NCI-H446 treated with DMSO at 0.1 percent for 48 hours (cell line): ENCODE results near the gene ARHGAP22.

Experiments used
- DNase-seq: peaks from one replicate; lab custom pipeline; 2025; lab: John Stamatoyannopoulos, UW

ARHGAP22 gene

DNA sequence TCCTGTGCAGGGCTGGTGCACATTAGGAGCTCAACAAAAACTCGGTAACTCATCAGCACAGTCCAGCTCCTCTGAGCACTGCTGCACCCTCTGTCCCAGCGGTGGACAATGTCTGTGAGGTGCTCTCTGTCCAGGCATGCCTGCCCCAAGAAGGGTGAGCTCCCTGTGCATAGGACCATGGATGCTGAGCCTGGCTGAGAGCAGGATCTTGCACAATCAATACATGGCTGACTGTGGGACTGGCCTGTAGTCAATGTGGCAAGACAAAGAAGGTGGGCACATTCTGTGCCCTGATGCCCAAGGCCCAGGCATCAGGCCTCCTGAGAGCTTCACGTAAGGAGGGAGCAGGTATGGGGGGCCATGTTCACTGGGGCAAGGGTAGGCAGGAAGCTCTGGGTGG lies 17.1 kb downstream of the ARHGAP22 start:
- DNase-seq: no peak

- DNase-seq: no peak
Measured at GRCh38 chr10:48587101-48587500, 17.8 kb downstream of the ARHGAP22 start.

- no peak for DNase-seq
Measured at GRCh38 chr10:48582970-48583369, 21.9 kb downstream of the ARHGAP22 start.

DNA sequence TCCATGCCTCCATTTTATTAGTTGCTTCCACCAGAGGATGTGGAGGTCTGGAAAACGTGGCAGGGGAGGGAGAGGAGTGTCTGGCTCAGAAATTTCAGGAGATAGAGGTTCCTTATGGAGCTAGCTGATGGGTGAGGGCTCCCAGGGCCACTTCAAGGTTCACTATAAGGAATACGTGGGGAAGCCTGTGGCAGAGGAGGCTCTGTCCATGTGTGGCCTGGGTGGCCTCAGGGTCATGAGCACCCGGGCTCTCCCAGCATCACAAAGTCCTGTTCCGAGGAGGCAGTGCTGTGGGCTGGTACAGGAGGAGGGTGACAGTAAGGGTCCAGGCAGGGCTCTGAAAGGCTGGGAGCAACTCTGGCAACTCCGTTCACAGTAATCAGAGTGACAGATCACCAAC lies 24.6 kb downstream of the ARHGAP22 start:
- no peak for DNase-seq

DNA sequence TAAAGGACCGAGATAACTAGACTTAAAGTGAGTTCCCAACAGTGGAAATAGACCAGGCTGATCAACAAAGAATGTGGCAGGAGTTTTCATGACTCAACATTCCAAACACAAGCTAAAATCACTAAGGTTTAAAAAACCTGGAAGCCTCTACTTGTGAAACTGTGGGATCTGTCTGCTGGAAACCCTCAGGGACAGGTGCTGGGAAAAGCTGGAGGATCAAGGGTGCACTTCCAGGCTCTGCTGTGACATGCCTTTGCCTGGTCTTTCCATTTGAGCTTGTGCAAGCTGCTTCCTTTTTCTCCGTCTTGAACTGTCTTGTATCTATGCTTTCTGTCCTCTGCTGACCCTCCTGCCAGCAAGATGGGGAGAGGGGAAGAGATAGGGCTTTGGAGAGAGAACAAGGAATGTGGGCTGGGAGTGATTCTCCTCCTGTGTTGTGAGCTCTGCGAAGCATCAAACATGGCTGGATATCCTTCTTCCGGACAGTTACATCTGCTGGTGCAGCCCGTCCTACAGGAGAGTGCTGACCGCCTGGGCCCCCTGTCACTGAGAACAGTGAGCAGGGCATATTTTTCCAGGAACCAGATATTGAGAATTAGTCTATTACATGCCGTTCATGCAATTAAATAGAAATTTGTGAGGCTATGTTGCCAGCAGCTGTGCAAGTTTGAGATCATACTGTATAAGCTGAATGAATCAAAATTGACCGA lies 25.5 kb downstream of the ARHGAP22 start:
- DNase-seq: no peak

- no peak for DNase-seq
Measured at GRCh38 chr10:48577158-48577557, 27.7 kb downstream of the ARHGAP22 start.

DNA sequence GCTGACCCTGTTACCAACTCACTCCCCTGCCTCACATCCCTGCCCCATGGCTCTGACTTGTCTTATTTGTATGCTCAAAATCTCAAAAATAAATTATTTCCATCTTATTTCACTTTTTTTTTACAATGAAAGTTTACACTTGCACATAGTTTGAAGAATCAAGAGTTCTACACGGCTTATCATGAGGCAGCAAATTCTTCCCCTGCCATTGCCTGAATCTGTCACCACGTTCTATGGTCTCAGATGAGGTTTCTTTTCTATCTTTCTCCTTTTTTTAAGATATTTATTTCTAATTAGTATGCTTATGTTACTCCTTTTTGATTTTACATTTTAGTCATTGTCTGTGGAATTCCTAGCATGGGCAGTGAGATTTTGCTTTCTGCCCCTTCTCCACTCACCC lies 28.4 kb downstream of the ARHGAP22 start:
- no peak for DNase-seq

DNA sequence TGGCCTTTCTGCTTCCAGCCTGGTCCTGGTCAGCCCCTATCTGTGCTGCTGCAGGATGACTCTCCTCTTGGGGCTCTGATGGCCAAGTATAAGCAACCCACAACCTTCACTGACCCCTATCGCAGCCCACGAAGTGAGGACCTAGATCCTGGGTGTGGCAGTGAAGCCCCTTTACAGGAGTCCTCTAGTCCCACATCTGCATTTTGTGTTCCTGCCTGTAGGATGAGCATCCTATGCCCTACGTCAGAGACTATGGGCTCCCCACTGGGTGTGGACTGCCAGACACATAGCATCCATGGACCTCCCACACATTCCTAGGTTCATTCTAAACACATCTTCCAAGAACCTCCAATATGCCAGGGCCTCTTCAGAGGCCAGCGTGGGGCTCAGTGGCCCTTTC lies 29.0 kb downstream of the ARHGAP22 start:
- DNase-seq: no peak

DNA sequence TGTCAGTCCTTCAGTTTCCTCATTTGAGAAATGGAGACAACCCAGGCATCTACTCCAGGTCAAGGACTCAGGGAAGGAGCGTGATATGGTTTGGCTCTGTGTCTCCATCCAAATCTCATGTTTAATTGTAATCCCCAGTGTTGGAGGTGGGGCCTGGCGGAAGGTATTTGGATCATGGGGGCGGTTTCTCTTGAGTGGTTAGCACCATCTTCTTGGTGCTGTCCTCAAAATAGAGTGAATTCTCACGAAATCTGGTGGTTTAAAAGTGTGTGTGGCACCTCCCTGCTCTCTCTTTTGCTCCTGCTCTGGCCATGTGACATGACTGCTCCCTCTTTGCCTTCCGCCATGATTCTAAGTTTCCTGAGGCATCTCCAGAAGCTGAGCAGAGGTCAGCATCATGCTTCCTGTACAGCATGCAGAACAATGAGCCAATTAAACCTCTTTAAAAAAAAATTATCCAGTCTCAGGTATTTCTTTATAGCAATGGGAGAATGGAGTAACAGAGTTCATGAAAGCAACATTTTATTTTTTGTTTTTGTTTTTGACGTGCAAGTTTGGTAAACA lies 30.0 kb downstream of the ARHGAP22 start:
- no peak for DNase-seq

GRCh38 chr10:48574322-48574796 lies 30.5 kb downstream of the ARHGAP22 start:
- DNase-seq: no peak

DNA sequence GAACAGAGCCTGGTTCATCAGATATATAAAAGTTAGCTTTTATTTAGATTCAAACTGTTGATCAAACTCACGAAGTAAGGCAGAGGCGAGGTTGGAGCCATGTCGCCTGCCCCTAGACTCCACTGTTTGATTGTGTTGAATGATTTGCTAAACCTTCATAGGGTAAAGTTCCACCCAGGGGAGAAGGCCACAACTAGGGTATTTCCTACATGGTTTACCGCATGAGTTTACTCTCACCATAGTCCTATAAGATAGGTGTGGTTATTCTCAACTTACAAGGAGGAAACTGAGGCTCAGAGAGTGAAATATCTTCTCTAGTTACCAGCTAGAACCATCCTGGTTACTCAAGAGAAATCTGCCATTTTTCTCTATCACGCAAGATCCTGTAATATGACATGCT lies 31.8 kb downstream of the ARHGAP22 start:
- DNase-seq: no peak

DNA sequence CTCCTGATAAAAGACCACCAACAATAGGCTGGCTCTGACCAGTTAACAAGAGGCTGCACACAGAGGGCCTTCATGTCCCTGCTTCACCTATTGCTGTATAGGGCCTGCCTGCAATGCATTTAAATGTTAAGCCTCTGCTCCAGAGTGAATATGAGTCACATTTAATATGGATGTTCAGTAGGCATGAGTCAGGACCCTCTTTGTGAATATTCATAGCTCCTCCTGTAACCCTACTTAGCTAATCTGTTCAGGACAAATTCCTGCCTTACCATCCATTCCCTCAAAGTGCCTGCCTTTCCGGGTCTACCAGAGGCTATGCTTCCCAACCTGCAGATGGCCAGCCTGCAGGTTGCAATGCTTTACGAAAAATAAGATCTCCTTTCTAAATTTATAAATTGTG lies 32.5 kb downstream of the ARHGAP22 start:
- DNase-seq: no peak

- DNase-seq: no peak
Measured at GRCh38 chr10:48568546-48568945, 36.3 kb downstream of the ARHGAP22 start.

DNA sequence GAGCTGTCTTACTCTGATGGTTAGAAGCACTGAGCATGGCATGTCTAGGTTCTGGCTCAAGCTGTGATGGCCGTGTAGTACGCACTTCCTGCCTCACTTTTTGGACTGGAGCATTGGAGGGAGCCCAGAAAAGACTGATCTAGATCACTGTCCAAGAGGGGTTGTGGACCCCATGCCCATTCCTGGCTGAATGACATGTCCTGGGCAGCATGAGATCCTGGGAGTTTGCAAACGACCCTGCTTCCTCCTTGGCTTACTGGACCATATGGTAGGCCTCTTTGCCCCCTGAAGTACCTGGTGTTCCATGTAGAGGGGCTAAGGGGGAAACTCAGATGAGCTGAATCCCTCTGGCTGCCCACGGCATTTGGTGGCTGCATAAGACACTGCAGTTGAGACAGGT lies 36.7 kb downstream of the ARHGAP22 start:
- DNase-seq: no peak

GRCh38 chr10:48567346-48567745 lies 37.5 kb downstream of the ARHGAP22 start:
- no peak for DNase-seq

DNA sequence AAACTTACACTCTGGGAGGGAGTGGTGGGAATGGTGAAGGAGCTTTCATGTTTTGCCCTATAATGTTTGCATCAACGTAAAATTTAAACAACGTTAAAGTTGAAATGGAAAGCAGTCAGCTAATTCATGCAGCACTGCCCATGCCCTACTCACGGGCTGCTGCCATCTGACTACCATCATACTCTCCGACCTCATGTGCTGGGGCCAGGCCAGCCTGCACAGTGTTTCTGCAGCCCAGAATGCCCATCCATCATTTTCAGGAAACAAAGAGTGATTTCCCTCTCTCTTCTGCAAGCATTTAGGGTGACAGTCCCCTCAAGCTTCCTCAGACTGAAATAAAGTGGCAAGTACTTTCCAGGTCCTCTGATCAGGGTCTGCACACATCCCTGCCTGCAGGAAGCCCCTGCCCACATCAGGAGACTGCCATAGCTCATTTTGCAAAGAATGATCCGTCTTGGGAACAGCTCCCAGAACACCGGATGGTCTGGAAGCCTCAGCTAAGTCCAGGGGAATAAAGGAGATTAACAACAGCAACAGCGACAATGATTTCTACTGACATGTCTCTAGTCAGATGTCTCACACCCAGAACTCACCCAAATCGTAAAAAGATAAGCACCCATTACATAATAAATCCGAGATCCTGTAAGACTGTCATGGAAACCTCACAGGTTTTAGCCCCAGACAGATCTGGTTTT lies 40.3 kb downstream of the ARHGAP22 start:
- DNase-seq: no peak

- DNase-seq: no peak
Measured at GRCh38 chr10:48557511-48558123, 47.3 kb downstream of the ARHGAP22 start.

DNA sequence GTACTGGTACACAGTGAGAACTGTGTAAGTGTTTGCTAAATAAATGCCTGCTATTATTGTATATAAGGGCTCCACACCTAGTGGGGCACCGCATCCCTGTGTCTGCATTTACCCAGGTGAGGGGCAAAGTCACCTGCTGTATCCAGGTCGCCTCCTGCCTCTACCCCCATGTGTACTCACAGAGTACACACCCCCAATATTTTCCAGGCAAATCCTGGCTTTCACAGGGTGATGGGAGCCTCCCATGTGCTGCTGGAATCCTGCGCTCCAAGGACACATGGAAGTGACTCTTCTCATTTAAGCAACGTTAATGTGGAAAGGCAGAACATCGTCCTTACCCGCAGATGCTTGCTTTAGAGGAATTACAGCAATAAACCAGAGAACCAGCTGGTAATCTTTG lies 48.2 kb downstream of the ARHGAP22 start:
- no peak for DNase-seq

DNA sequence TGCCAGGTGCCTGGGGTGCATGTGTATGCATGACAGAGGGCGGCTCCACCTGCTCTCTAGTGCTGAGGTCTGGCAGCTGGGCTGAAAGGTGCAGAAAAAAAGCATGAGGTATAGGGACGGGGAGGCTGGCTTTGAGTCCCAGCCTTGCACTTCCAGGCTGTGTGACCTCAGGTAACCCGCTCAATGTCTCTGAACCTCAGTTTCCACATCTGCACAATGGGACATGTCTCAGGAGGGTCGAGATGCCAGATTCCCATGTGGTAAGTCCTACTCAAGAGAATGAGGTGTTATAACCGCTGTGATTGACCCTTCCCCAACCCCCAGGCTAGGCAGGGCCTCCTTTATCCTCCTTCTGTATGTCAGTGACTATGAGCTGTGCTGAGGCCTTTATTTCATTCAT lies 48.8 kb downstream of the ARHGAP22 start:
- no peak for DNase-seq

GRCh38 chr10:48555310-48556042 lies 49.4 kb downstream of the ARHGAP22 start:
- no peak for DNase-seq

DNA sequence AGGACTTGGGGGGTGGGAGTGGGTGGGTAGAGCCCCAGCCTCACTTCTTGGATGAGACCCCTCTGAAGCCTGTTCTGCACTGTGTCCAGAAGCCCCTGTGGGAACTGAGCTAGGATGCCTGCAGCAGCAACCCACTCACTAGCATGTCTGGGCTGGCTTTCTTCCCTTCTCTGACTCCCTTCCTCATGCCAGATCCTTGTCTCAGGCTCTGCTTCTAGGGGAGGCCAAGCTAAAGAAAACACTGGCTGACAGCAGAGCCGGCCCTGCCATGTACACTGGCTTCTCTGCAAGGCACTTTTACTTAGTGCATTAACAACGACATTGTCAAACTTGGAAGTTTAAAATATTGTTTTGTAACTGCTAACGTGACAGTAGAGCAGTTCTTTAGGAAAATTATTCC lies 50.2 kb downstream of the ARHGAP22 start:
- DNase-seq: no peak

DNA sequence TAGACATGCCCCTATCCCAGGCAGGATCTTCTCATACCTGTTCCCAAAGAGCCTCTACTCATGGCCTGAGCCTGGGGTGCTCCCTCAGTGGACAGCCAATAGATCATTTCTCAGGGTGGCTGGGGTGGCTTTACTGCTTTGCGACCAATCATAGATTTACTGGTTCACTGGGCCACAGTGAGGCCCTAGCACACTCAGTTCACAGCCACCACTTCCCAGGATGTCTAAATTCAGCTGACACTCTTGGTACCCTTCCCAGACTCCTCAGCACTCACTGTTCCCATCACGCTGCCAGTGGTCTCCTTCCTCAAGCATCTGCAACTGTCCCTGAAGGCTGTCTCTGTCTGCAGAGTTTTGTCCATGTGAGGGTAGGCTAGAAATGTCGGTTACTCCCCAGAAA lies 50.6 kb downstream of the ARHGAP22 start:
- DNase-seq: no peak
